ENCODE results near the gene PRTFDC1.
"Not testable (repeated sequence)": the region's sequence is repeated elsewhere in the genome, so short reads cannot be mapped to it uniquely, and the experiment has no call there.

Gene PRTFDC1

DNA sequence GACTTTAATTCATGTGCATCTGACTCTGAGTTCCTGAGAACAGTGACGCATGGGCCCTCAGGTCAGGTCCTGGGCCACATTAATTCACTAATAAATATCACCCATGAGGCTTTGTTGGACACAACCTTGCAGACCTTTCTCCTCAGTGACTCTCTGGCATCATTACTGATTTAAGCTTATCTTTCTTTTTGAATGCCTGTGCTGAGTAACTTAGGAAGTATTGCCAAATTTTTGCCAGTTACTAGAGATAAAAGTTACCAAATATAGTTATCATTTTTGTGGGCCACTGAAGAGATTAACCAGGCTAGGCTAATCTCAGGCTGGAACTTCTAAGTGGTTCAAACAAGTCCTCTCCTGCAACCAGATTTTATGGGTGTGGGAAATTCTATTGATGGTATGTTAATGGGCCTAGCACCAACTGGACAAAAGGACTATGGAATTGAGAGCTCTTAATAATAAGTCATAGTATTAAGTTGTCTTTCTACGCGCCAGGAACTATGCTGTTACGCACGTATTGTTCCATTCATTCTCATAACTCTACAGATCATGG, 28.8 kb upstream of the PRTFDC1 start:
- H3K4me3 ChIP-seq (ENCODE audit: control insufficient read depth, low read depth, low read length) = no peak overlapping the region
- DNase-seq (ENCODE audit: low read depth) = no peak
- TF ChIP-seq, protein P1, sequence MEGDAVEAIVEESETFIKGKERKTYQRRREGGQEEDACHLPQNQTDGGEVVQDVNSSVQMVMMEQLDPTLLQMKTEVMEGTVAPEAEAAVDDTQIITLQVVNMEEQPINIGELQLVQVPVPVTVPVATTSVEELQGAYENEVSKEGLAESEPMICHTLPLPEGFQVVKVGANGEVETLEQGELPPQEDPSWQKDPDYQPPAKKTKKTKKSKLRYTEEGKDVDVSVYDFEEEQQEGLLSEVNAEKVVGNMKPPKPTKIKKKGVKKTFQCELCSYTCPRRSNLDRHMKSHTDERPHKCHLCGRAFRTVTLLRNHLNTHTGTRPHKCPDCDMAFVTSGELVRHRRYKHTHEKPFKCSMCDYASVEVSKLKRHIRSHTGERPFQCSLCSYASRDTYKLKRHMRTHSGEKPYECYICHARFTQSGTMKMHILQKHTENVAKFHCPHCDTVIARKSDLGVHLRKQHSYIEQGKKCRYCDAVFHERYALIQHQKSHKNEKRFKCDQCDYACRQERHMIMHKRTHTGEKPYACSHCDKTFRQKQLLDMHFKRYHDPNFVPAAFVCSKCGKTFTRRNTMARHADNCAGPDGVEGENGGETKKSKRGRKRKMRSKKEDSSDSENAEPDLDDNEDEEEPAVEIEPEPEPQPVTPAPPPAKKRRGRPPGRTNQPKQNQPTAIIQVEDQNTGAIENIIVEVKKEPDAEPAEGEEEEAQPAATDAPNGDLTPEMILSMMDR (conservative IDR thresholded peaks at IDR 0.05; ENCODE audit: control insufficient read depth, insufficient read depth, low read depth, low read length) = no peak

DNA sequence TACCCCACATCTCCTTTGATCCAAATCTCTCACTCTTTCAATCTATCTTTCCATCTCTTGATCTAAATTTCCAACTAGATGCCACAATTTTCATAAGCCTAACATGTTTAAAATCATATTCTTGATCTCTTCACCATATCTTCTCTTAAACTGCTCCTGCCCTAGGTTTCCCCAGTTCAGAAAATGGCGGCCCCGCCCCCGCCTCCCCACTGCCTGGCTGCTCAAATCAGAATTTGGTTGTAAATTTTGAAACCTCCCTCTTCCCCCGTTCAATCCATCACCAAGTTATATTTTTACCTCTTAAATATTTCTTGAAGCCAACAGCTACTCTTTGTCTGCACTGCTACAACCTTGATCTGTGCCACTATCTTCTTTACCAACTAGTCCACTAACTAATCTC, 27.3 kb upstream of the PRTFDC1 start:
- no peak overlapping the region for H3K4me3 ChIP-seq (ENCODE audit: control insufficient read depth, low read depth, low read length)
- TF ChIP-seq, protein P1 (conservative IDR thresholded peaks at IDR 0.05; ENCODE audit: control insufficient read depth, insufficient read depth, low read depth, low read length) = no peak
- no peak for DNase-seq (ENCODE audit: low read depth)

GRCh38 chr10:24974976-24975375, 22.6 kb upstream of the PRTFDC1 start:
- no peak overlapping the region for H3K4me3 ChIP-seq (ENCODE audit: control insufficient read depth, low read depth, low read length)
- TF ChIP-seq, protein P1 (conservative IDR thresholded peaks at IDR 0.05; ENCODE audit: control insufficient read depth, insufficient read depth, low read depth, low read length) = peak; percentile 33
- DNase-seq (ENCODE audit: low read depth) = peak; percentile 92

- no peak overlapping the region for H3K4me3 ChIP-seq (ENCODE audit: control insufficient read depth, low read depth, low read length)
- DNase-seq (ENCODE audit: low read depth) = no peak
Observed at GRCh38 chr10:24973163-24973562, 20.8 kb upstream of the PRTFDC1 start.

GRCh38 chr10:24971374-24971773, 19.0 kb upstream of the PRTFDC1 start:
- TF ChIP-seq, protein P1 (conservative IDR thresholded peaks at IDR 0.05; ENCODE audit: control insufficient read depth, insufficient read depth, low read depth, low read length) = no peak
- H3K4me3 ChIP-seq (ENCODE audit: control insufficient read depth, low read depth, low read length) = no peak overlapping the region
- no peak for DNase-seq (ENCODE audit: low read depth)

More at GRCh38 chr10:24973163-24973562, 20.8 kb upstream of the PRTFDC1 start:
- TF ChIP-seq, protein P1 (conservative IDR thresholded peaks at IDR 0.05; ENCODE audit: control insufficient read depth, insufficient read depth, low read depth, low read length) = no peak

DNA sequence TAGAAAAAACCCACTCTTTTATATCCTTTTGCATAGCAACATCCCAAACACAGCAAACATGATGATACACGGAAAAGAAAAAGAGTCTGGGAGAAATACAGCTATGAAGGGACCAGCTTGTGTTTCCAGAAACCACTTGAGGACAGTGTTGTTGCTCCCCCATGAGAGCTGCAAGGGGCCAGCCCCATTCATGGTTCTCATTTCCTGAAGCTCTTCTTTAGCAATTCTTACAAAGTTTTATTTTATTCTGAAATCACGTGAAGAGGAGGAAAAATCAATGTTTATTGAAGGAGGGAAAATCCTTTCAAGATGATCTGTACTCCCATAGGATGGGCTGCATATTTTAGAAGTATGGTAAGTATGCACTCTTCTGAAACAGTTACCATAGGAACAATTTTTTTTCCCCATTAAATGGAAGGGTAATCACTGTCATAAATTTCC, 17.5 kb upstream of the PRTFDC1 start:
- no peak for DNase-seq (ENCODE audit: low read depth)
- TF ChIP-seq, protein P1 (conservative IDR thresholded peaks at IDR 0.05; ENCODE audit: control insufficient read depth, insufficient read depth, low read depth, low read length) = no peak
- H3K4me3 ChIP-seq (ENCODE audit: control insufficient read depth, low read depth, low read length) = no peak overlapping the region

DNA sequence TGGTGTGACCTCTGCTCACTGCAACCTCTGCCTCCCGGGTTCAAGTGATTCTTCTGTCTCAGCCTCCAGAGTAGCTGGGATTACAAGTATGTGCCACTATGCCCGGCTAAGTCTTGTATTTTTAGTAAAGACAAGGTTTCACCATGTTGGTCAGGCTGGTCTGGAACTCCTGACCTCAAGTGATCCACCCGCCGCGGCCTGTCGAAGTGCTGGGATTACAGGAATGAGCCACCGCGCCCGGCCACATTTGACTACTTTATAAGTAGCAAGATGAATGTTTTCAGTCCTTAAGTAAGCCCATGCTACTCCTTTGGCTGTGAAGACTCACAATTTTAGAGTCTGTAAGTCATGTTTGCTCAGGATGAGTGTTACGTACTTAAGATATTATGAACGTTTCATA, 16.5 kb upstream of the PRTFDC1 start:
- H3K4me3 ChIP-seq (ENCODE audit: control insufficient read depth, low read depth, low read length); DNase-seq (ENCODE audit: low read depth): not testable (repeated sequence)
